ENCODE data around the gene TPSG1.
"Not testable (repeated sequence)": the region's sequence is repeated elsewhere in the genome, so short reads cannot be mapped to it uniquely, and the experiment has no call there.

TPSG1 gene

DNA sequence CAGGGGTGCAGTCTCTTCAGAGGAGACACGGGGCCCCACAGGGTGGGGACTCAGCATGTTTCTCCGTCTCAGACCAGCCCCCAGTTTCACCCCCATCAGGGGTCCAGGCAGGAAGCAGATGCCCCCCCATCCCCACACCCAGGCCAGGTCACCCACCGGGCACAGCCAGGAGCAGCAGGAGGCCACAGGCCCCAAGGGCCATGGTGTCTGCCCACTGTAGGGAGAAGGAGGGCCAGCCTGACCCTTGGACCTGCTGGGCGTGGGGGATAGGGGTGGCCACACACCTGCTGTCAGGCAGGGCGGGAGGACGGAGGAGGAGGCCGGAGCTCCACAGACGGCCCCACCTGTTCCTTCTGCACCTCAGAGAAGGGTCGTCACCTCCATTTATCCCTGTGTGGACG, at the start of gene TPSG1:
Gene TPSG1, minus strand, starts transcription at position 218 of the 401 bp plus-strand sequence. Its CDS starts 16 bp downstream, at position 202.
- DNase-seq (ENCODE audit: low read depth in 3 of 3), result no peak

DNA sequence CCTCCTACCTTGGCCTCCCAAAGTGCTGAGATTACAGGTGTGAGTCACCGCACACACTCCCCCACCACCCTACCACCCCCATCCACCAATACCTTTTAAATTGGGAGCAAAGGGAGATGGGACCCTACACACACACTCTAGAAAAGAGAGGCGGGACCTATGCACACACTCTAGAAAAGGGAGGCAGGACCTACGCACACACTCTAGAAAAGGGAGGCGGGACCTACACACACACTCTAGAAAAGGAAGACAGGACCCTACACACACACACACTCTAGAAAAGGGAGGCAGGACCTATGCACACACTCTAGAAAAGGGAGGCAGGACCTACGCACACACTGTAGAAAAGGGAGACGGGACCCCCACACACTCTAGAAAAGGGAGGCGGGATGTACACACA, 49.7 kb upstream of the TPSG1 start:
- DNase-seq (ENCODE audit: low read depth in 3 of 3), result no peak

DNA sequence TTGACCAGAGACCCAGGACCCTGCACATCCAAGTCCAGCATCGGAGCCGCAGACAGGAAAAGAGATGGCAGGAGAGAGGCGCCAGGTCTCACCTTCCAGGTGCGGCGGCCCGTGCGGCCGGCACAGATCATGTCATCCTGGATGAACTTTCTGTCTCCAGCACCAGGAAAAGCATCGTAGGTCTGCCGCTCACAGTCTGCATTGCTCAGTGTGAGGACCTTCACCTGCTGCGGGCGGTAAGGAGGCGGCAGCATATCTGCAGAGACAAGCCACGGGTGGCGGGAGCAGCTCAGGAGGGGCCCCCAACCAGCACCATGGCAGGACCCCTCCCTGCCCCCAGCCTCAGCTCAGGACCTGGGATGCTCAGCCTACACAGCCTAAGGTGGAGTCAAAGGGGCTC, 48.7 kb upstream of the TPSG1 start:
- DNase-seq (ENCODE audit: low read depth in 3 of 3), result no peak

DNA sequence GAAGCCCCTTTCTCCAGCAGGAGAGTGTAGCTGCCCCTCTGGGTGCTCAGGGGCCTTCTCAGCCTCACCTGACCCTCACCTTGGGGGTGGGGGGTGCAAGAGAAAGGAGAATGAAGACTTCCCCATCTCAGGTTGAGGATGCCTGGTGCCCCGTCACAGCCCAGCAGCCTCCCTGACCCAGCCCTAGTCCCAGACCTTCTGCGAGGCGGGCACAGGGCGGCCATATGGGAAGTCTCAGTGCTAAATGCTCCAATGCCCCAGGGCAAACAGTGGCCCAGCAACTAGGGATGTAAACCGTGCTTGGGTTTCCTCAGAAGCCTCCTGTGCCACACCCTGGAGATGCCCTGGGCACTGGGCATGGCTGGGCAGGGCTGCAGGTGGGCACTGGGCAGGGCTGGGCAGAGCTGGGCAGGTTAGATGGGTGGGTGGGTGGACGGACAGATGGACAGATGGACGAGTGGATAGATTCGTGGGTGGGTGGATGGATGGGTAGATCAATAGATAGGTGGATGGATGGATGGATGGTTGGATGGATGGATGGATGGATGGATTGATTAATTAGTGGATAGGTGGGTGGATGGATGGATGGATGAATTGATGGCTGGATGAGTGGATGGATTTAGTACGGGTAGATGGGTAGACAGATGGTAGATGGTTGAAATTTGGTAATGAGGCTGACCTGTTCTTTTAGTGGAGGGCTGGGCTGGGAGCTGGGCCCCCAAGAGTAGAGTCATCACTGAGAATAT, 47.6 kb upstream of the TPSG1 start:
- DNase-seq (ENCODE audit: low read depth in 3 of 3), result no peak

DNA sequence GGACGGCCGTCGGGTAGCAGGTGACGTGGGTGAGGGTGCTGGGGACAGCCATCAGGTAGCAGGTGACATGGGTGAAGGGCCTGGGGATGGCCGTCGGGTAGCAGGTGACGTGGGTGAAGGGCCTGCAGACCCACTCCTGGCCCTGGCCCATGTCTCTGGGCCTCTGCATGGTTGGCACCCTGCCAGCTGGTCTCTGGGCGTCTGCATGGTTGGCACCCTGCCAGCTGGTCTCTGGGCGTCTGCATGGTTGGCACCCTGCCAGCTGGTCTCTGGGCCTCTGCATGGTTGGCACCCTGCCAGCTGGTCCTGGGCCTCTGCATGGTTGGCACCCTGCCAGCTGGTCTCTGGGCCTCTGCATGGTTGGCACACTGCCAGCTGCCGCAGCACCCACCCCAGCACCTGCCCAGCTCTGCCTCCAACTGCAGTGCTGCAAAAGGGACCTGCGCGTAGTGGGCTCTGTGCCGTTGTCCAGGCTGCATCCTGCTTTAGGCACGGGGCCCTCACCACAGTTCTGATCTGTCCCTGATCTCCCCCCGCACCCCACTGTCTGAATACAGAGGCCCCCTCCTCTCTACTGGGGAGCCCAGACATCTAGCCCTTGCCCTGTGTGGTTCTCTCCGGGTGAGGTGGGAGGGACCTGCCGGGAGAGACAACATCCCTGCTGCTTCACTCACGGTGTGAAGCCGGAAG, 46.8 kb upstream of the TPSG1 start:
- DNase-seq (ENCODE audit: low read depth in 3 of 3), result not testable (repeated sequence)

DNA sequence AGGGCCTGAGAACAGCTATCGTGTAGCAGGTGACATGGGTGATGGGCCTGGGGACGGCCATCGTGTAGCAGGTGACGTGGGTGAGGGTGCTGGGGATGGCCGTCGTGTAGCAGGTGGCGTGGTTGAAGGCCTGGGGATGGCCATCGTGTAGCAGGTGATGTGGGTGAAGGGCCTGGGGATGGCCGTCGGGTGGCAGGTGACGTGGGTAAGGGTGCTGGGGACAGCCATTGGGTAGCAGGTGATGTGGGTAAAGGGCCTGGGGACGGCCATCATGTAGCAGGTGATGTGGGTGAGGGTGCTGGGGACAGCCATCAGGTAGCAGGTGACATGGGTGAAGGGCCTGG, 46.3 kb upstream of the TPSG1 start:
- DNase-seq (ENCODE audit: low read depth in 3 of 3), result no peak

DNA sequence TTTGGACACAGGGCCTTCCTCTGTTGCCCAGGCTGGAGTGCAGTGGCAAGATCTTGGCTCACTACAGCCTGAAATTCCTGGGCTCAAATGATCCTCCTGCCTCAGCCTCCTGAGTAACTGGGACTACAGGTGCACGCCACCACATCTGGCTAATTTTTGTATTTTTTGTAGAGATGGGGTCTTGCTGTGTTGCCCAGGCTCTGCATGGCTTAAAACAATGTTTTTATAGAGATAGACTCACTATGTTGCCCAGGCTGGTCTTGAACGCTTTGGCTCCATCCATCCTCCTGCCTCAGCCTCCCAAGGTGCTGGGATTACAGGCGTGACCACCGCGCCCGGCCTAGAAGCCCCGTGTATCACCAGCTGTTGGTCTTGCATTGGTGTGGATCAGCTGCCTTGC, 44.4 kb upstream of the TPSG1 start:
- DNase-seq (ENCODE audit: low read depth in 3 of 3), result not testable (repeated sequence)

DNA sequence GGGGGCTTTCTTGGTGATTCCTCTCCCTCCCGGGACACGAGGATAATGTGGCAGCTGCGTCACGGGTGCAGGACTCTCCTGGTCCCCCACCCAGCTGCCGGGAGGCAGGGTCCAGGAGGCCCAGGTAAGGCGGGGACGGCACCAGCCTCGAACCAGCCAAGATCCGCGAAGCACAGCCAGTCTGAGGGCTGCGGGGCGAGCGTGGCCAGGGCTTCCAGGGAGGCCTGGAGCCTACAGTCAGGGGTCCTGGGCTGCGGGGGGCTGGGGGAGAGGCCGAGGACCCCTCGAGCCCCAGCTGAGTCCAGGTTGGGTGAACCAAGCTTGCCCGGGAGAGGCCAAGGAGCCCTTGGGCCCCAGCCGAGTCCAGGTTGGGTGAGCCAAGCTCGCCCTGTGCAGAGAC, 40.8 kb upstream of the TPSG1 start:
- DNase-seq (ENCODE audit: low read depth in 3 of 3), result no peak

DNA sequence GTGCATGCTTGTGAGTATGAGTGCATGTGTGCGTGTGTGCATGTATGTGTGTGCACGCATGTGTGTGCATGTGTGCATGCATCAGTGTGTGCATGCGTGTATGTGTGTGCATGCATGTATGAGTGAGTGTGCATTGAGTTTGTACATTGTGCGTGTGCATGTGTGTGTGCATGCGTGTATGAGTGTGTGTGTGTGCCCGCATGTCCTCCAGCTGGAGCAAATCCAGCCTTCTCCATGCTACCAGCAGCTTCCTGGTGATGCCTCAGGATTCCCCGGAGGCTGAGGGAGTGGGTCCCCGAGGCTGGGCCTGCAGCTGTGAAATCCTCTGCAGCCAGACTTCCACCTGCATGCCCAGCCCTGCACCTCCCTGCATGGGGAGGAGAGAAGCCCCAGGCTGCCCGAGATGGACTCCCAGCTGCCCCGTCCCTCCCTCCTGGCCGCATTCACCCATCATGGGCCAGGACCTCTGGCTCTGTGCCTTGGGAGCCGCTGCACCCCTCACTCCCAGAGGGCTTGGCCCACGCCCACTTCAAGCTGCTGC, 40.1 kb upstream of the TPSG1 start:
- no peak for DNase-seq (ENCODE audit: low read depth in 3 of 3)

DNA sequence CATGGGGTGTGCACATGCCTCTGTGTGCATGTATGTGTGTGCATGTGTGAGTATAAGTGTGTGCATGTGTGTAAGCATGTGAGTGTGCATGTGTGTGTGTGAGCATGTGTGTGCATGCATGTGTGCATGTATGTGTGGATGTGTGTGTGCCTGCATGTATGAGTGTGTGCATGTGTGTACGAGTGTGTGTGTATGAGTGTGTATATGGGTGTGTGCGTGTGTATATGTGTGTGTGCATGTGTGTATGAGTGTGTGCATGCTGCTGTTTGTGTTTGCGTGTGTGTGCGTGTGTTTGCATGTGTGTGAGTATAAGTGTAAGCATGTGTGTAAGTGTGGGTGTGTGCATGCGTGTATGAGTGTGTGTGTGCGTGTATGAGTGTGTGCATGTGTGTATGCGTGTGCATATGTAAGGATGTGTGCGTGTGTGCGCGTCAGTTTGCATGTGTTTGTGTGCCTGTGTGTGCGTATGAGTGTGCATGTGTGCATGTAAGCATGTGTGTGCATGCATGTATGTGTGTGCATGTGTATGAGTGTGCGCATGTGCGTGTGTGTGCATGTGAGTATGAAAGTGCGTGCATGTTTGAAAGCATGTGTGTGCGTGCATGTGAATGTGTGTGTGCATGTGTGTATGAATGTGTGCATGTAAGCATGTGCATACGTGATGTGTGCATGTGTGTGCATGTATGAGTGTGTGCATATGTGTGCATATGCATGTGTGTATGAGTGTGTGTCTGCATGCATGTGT, 39.4 kb upstream of the TPSG1 start:
- no peak for DNase-seq (ENCODE audit: low read depth in 3 of 3)

DNA sequence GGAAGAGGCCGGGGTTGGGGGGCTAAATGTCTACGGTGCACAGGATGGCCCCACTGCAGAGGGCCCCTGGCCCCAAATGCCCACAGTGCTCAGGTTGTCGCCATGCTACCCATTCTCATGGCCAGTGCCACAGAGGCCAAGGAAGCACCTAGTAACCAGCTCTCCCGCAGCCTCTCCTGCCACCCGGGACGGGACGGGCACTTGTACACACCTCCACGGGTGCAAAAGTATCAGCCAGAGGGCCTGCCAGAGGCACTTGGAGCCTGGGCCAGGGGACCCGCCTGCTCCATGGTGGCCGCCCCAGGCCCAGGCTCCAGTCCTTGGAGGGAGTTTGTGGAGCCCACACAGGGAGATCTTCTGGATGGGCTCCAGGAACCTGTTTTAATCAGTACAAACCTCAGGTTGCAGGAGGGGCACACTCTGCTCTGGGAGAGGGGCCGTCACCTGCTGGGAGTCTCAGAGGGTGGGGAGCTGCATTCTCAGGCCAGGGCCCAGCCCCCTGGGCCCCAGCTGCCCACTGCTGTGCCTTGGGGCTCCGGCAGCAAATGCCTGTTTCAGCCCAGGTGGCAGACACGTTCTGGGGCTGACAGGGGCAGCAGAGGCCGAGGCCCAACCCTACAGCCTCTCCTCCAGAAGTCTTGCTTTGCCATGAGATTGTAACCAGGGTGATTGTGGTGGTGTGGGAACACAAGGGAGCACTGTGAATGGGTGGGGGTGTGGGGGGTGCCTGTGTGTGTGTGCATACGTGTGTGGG, 38.7 kb upstream of the TPSG1 start:
- no peak for DNase-seq (ENCODE audit: low read depth in 3 of 3)

DNA sequence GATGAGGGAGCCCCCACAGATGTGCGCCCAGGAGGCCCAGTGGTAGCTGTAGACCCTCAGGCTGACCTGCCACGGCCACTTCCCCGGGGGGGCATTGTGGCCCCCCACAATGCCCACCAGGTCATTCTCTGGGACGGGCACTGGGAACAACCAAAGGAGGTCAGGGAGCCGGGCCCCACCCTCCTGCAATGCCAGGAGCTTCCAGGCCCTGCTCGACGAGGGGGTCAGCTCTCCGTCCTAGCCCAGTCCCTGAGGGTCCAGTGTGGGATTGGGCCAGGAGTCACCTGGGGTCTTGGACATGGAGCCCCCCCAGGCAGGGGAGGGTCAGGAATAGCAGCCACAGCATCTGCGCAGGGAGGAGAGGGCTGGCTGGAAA, 37.8 kb upstream of the TPSG1 start:
- no peak for DNase-seq (ENCODE audit: low read depth in 3 of 3)

DNA sequence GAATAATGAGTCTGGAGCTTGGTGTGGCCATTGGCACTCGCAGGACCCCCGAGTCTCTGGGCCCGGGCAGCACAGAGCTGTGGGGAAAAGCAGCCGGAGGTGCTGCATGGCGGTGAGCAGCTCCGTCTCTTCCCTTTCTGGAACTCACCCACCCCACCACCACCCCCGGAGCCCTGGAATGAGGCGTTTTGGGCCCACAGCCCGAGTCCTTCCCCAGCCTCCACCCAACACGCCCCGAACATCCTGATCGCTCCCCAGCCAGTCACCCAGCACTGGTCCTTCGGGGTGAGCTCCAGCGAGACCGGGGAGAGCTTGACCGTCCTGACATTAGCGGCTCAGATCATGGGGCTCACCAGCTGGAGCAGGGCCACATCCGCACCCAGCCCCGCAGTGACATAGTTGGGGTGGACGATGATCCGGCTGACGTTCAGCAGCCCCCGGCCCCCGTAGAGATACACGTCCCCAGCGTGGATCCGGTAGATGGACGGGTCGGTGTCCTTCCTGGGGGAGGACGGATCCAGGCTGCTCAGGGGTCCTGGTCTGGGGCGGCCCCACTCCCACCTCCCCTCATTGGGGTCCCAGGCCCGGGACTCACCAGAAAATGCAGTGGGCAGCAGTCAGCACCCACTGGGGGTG, 37.3 kb upstream of the TPSG1 start:
- DNase-seq (ENCODE audit: low read depth in 3 of 3), result no peak

DNA sequence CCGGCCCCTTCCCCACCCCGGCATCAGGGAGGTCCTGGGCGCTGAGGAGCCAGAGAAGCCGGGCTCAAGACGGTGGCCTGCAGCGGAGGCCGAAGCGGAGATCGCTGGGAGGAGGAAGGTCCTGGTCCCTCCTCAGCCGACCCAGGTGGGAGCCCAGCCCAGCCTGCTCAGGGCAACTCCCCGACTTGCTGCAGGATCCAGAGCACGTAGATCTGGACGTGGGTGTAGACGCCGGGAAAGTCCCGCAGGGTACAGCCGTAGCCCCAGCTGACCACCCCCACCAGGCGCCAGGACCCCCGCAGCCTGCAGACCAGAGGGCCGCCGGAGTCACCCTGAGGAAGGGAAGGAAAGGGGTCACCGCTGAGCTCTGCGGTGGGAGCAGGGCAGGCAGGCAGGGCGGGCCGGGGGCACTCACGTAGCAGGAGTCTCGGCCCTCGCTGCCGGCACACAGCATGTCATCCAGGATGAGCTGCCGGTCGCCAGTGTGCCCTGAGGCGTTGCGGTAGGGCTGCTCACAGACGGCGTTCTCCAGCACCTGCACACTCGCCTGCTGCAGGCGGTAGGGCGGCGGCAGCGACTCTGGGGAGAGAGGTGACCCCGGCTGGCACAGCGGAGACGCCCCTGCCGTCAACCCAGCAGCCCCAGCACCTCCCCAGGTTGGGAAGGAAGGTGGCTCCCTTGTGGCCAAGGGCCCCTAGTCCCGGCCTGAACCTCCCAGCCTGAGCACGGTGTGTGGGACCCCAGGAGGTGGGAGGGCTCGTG, 36.2 kb upstream of the TPSG1 start:
- no peak for DNase-seq (ENCODE audit: low read depth in 3 of 3)

DNA sequence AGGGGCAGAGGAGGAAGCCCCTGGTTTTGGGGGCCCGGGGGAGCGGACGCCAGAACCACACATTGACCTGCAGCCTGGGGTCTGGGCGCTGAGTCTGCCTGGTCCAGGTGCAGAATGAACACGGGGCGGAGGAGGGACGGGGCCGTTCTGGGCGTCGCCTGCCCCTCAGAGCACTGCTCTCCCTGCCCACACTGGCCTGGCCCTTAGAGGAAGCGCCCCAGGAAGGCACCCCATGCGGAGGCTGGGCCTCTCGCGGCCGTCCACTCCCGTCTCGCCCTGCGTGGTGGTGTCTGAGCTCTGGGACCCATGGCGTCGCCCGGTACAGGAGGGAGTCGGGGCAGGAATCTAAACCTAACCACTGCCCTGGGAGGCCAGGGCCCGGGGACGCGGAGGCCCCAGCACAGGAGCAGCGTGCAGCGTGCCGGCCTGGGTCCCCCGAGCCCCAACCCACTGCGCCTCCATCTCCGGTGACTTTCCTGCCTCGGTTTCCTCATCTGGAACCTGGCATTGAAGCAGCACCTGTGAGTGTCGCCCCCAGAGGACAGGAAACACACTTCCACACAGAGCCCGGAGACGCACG, 35.1 kb upstream of the TPSG1 start:
- DNase-seq (ENCODE audit: low read depth in 3 of 3), result no peak

DNA sequence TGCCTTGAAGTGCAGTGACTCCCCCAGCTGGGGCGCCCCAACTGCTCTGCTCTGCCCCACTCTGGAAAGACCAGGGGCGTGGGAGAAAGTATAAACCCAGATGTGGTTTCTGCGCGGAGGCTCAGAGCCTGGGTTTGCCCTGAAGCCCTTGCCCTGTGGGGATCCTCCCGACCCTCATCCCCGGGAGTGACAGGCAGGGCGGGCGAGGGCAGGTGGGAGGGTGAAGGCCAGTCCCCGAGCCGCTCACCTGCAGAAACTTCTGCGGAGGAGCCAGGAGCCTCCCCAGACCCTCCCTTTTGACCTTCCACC, 34.6 kb upstream of the TPSG1 start:
- DNase-seq (ENCODE audit: low read depth in 3 of 3), result no peak

DNA sequence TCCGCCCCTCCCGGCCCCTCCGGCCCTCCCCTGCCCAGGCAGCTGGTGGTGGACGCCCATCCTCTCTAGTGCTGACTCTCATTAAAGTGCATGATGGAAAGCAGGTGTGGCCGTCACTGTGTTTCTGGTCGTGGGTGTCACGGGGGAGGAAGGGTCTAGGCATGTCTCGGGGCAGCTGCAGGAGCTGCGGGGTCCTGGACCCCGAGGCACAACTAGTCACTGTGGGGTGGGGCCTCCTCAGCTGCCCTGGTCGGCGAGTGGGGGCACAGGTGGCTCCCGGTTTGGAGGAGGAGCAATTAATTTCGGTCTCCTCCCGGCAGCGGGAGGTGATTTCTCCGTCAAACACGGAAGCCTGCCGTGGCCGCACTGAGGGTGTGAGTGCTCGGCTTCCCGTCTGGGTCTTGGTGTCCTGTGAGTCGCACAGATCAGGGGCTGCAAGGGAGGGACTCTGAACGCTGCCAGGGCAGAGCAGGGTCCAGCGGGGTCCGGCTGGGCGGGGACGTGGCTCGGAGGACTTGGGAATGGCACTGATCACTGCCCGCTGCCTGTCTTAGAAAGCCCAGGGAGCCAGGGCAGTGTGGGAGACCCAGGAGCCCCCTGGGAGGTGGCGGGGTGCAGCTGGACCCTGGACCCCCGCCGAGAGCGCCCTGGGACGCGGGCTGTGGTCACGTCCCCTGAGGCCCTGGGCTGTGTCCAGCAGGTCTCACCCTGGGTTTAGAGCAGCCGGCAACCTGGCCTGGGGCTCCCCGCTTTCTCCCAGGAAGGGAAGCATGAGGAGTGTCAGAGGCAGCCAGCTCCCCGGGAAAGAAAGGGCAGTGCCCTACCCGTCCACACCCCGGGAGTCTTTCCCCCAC, 34.1 kb upstream of the TPSG1 start:
- no peak for DNase-seq (ENCODE audit: low read depth in 3 of 3)

DNA sequence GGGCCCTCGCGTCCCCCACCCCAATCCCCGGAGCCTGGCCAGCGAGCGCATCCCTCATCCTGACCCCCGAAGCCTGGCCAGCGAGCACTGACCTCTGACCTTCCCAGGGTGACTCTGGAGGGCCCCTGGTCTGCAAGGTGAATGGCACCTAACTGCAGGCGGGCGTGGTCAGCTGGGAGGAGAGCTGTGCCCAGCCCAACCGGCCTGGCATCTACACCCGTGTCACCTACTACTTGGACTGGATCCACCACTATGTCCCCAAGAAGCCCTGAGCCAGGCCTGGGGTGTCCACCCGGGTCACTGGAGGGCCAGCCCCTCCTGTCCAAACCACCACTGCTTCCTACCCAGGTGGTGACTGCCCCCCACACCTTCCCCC, 33.1 kb upstream of the TPSG1 start:
- DNase-seq (ENCODE audit: low read depth in 3 of 3), result no peak

DNA sequence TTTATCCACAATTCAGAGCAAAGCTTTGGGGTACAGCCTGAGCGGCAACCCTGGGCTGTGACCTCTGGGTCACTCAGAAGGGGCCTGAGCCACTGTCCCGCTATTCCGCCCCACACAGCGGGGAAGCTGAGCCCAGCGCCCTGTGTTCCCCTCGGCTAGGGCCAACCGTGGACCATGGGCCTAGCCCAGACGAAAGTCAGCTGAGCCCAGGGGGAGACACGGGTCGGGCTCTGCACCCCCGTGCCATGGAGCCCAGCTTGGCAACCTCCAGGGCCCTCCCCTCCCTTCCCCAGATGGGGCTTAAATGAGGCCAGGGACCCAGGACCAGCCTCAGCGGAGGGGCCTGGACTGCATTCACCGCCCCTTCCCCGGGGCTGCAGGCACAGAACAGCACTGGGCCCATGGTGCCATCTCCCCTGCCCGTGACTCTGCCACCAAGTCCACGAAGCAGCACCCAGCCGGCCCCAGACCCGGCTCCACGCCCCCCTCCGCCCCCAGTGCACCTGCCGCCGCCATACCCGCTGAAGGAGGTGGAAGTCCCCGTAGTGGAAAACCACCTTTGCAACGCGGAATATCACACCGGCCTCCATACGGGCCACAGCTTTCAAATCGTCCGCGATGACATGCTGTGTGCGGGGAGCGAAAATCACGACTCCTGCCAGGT, 32.6 kb upstream of the TPSG1 start:
- no peak for DNase-seq (ENCODE audit: low read depth in 3 of 3)
